ENCODE measurements around the gene ZNF592.

The ZNF592 gene

DNA sequence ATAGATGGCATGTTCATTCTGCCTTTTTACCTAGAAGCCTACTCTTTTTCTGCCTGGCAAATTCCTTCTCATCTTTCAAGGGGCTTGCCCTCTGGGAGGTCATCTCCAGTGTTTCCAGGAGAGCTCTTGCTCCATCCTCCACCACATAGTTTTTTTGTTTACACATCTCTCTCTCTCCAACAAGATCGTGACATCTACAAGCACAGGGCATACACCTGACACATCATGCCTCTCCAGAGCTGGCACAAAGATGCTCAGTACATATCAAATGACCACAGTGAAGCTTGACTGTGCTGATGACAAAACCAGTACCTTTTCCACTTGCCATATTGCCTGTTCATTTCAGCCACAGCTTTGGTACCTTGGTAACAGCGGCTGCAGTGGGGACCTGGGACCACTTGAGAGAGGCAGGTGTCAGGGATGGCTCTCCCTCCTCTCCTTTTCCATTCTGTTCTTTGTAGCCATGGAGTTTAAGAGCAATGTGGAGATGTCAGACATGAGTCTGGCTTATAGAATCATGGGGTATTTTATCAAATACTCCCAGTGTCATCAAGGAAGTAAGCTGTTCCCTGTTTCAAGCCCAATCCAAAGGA, 84.2 kb downstream of the ZNF592 start:
- no peak for DNase-seq

DNA sequence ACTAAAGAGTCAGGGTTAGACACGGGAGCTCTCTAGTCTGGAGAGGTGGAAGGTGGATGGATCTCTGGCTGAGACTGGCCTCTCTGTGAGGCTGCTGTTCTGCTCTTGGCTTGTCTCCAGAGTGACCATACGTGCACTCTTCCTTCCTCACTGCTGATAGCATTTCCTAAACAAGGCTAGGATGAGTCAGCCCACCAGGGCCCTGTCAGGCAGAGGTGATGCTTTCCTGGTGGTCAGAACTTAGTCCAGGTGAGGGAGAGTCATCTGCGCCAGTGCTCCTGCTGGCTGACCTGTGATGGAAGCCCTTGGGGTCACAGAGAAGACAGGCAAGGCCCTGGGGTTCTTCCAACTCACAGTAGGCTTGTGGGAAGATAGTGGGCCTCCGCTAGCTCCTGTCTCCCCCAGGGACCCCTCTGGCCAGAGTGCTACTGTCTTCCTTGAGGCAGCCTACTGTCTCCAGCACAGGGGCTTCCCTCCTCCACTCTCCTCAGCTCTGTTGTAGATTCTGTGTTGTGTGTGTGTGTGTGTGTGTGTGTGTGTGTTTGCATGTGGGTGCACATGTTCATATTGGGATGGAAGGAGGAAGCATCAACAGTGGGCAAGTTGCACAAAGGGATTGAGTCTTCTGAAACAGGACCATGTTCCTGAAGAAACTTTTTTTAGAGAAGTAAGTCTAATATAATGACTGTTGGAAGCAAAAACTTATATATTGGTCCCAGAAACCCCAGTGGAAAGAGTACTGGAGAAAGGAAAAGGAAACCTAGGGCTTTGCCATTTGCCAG, 85.2 kb downstream of the ZNF592 start:
- DNase-seq = no peak

DNA sequence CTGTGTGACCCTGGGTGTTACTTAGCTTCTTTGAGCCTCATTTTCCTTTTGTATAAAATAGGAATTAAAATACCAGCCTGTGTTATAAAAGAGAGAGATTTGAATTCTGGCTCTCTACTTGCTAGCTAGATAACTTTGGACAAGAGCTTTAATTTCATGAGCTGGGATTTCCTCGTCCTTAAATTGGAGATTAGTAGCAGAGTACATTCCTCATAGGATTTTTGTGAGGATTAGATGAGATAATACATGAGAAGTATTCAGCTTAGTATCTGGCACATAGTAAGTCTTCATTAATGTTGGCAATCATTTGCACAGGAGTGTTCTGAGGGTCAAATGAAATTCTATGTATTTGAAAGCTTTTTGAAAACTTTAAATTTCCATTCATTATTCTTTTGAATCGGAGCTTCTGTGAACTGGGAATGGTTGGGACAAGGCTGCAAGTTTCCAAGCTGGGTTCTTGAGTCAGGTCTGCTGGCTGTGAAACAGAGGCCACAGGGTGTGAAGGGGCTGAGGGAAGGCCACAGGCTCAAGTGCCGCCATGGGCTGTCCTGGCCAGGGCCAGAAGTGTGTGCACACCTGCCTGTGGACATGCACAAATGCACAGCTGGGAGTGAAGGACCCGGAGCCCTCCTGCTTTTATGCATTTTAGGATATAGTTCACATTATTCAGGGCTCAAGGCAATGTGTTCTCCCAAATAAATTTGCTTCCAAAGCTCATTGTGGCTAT, 86.0 kb downstream of the ZNF592 start:
- no peak for DNase-seq

DNA sequence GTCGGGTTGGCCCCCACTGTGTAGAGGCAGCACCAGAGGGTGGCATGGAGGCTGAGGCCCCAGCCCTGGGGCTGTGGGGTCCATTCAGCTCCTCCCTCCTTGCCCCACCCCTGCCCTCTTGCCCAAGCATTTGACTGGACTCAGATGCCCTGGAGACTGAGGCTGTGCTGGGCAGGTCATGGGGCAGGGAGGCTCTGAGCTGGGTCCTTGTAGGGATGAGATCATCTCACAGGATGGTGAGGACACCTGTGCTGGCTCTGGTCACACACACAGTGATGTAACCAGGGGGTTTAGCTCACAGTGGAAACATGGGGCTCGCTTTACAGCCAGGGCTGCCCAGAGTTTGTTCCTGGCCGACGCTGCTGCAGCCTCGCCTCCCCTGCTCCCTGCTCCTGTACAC, 86.6 kb downstream of the ZNF592 start:
- DNase-seq = no peak

DNA sequence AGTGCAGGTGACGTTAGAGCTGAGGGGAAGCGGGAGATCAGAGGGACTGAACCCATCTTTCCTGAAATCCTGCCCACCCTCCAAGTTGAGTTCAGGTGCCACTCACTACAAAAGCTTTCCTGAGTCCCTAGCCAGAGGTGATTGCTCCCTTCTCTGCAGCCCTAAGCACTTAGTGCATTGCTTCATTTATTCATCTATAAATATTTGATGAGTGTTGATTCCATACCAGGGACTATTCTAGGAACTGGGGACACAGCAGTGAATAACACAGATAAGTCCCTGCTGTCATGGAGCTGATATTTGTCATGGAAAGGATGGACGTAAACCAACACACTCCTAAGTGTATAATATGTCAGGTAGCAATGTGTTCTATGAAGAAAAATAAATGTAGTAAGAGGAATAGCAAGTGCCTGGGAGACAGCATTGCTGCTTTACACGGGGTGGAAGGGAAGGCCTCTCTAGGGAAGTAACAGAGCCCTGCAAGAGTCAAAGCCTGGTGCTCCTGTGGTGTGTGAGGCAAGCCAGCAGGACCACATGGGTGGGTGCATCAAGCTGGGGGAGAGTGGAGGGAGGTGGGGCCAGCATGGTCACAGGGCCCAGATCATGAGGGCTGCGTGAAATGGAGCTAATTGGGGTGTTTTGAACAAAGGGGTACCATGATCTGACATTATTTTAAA, 87.4 kb downstream of the ZNF592 start:
- DNase-seq = no peak

DNA sequence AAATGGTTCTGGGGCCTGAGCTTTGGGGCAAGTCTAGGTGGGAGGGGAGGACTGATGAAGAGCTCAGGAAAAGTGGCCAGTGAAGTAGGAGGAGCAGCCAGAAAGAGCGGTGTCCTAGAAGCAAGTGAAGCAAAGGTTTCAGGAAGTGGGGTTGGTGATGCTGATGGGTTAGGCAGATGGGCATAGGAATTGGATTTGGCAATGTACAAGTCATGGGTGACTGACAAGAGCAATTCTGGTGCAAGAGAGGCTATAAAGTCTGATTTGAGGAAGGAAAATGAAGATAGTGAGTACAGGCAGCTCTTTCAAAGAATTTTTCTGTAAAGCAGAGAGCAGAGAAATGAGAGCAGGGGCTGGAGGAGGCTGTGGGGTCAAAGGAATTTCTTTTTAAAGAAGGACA, 88.5 kb downstream of the ZNF592 start:
- DNase-seq = no peak

DNA sequence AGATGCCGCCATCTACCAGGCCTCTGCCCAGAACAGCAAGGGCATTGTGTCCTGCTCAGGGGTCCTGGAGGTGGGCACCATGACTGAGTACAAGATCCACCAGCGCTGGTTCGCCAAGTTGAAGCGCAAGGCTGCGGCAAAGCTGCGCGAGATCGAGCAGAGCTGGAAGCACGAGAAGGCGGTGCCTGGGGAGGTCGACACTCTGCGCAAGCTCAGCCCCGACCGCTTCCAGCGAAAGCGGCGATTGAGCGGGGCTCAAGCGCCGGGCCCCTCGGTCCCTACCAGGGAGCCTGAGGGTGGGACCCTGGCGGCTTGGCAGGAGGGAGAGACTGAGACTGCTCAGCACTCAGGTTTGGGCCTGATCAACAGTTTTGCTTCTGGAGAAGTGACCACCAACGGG, 91.3 kb downstream of the ZNF592 start:
- no peak for DNase-seq

DNA sequence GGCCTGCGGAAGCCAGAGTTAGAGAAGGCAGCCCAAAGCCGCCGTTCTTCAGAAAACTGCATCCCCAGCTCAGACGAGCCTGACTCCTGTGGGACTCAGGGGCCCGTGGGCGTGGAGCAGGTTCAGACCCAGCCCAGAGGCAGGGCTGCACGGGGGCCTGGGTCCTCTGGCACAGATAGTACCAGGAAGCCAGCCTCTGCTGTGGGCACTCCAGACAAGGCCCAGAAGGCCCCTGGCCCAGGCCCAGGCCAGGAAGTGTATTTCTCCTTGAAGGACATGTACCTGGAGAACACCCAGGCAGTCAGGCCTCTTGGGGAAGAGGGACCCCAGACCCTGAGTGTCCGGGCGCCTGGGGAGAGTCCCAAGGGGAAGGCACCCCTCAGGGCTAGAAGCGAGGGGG, 91.9 kb downstream of the ZNF592 start:
- DNase-seq = no peak

DNA sequence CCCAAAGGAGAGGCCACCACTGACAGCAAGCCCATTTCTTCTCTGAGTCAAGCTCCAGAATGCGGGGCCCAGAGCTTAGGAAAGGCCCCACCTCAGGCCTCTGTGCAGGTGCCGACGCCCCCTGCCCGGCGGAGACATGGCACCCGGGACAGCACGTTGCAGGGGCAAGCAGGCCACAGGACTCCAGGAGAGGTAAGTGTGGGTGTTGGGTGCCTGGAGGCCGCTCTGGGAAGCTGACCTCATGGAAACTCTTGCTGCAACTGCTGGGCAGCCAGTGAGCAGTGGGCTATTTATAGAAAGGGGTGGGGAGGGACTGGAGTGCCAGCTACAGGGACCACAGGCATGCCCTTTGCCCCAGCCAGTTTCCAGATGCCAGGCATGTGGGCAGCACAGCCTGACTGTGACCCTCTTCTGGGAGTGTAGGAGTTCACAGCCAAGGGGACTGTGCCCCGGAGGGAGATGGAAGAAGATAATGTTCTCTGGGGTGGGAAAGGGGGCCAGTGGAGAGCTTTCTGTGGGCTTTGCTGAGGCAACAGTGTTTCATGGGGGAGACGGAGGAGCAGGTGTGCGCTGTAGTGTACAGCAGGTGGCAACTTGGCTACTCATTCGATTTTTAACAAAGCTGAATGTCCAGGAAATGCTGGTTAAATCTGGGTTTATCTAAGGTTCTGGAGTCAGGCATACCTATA, 92.5 kb downstream of the ZNF592 start:
- DNase-seq = no peak

DNA sequence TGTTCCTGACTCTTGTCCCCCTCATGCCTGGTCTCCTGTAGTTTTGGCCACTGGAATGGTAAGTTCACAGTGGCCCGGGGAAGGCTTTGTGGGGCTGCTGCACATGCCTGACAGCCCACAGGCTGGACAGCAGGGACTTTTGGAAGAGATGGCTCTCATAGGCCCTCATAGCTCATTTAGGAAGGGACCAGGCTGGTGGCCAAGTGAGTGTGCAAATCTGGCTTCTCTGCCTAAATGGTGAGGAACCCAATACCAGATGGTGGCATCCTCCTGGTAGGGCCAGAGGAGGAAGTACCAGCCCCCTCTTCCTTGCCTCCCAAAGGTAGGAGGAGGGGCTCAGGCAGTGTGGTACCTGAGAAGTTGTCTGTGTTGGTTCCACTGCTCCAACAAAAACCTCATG, 94.4 kb downstream of the ZNF592 start:
- no peak for DNase-seq

DNA sequence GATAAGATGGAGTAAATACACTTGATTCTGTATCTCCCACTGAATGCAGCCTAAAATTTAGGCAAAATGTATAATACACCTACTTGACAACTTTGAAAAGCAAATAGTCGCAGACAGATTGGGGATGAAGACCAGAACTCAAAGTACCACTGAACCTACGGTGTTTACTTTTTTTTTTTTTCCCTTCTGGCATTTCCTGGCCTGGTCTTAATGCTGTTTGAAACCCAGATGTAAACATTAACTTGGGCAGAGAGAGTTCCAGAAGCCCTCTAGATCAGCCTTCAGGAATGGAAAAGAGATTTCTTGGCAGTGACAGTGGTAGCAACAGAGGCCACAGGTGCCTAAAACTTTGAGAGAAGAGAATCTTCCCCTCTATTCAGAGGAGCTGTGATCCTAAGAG, 96.6 kb downstream of the ZNF592 start:
- DNase-seq = no peak

DNA sequence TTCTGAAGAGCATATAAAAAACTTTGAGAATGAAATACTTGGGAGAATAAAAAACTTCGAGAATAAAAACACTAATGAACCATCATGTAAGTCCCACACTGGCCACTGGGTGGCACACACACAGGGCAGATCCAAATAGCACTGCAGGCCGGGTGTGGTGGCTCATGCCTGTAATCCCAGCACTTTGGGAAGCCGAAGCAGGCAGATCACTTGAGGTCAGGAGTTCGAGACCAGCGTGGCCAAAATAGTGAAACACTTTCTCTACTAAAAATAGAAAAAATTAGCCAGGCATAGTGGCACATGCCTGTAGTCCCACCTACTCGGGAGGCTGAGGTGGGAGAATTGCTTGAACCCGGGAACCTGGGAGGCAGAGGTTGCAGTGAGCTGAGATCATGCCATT, 97.2 kb downstream of the ZNF592 start:
- peak; percentile 71 for DNase-seq

DNA sequence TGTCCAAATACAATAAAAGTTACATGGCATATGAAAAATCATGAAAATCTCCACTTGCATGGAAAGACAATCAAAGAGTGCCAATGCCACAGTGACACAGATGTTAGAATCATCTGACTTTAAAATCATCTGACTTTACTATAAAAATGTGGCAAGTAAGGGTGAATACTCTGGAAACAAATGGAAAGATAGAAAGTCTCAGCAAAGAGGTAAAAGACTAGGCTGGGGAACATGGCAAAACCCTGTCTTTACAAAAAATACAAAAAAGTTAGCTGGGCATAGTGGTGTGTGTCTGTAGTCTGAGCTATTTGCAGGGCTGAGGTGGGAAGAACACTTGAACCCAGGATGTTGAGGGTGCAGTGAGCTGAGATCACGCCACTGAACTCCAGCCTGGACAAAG, 97.9 kb downstream of the ZNF592 start:
- DNase-seq = no peak

DNA sequence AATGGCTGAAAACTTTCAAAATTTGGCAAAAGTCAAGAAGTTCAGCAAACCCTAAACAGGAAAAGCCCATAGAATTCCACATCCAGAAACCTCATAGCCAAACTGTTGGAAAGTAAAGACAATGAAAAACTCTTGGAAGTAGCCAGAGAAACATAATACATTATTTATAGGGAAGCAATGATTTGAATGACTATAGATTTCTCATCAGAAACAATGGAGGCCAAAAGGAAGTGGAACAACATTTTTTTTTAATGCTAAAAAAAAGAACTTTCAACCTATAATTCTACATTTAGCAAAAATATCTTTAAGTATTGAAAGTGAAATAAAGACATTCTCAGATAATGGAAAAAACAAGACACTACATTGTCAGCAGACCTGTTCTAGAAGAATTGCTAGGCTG, 99.0 kb downstream of the ZNF592 start:
- no peak for DNase-seq

DNA sequence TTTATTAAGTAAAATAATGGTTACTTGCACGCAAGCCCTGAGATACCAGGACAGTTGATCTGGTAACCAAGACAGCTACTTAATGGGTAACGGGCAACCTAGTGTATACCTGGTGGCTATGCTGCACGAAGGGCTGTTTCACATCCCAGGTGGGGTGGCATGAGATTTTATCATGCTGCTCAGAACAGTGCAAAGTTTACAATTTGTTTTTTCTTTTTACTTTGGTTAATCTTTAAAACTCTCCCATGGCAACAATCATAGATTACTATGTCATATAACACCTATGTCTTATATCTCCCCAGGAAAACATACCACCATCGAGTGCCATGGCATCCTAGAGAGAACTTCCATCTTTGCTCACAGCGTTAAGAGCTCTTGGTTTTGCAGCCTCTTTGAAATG, 103.8 kb downstream of the ZNF592 start:
- DNase-seq = no peak

DNA sequence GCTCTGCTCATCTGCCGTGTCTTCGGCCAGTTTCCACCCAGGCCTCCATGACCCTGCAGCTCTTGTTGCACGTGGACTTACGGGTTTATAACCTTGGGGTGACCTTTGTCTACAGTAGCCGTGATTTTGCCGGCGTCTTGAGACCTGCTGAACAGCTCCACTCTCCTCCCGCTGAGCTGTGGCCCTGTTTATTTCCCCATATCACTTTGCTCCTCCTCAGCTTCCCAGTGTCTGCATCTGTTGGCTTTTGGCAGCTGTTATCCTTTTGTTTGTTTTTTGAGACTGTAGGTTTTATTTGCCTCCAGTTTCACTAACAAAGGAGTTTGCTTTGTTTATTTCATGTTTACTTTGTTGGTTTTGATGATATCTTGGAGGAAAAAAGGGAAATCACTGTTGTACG, 106.7 kb downstream of the ZNF592 start:
- DNase-seq = no peak

DNA sequence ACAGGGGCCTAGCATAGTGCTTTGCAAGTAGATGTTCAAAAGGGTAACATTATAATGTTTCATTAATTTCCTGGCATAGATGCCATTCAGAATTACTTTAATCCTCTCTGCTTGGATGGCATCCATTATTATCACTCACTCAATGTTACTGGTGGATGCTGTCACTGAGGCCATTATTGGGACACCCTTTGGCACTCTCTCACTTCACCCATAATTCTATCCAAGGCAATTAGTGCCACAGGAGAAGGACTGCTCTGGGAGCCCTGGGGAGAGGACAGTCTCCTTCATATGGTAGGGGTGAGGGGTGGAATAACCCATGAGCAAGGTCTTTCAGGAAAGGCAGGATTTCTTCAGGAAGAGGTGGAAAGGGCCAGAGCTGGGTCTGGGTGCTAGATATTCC, 107.4 kb downstream of the ZNF592 start:
- no peak for DNase-seq

All from OCI-M1 (cell line).